HepG2 (cell line): ENCODE results near the gene TUBB4B. TPM values are rescaled to one million over a fixed set of nuclear protein-coding genes. Genes with fewer than 3 reads are reported as not detected.

Experiments
- ATAC-seq: fragments of 200-7000 bp; cut with Tn5 transposase; 3 replicates; pipeline ENCODE4 v1.9.1; 2020; ENCODE audit warnings: mild to moderate bottlenecking, moderate library complexity
- BruUV-seq: library from RNA; stranded (reverse); fragments of 400-500 nt; replicated peaks from 2 replicates; lab custom pipeline; 2021; lab: Mats Ljungman, UMichigan
- CTCF ChIA-PET: fragments of 300-600 bp; formaldehyde crosslinking; extraction: SDS; loops from one replicate; lab custom pipeline; 2021; ENCODE audit warnings: low total read pairs, inconsistent platforms, low intra/inter-chr PET ratio; lab: Yijun Ruan, JAX
- POLR2A ChIA-PET: fragments of 350-600 bp; sonication (Branson Sonifier 250); formaldehyde crosslinking; loops from one replicate; lab custom pipeline; 2020; ENCODE audit warnings: antibody characterized with exemption, inconsistent platforms; lab: Yijun Ruan, JAX
- DNase-seq: peaks from one replicate; pipeline ENCODE4 v3.0.0-alpha.2; 2015; ENCODE audit warnings: low spot score
- FAIRE-seq: peaks from 3 replicates; lab custom pipeline; 2011; peaks lifted over from hg19 to GRCh38; lab: Jason Lieb, UNC
- H2AFZ ChIP-seq: one replicate; pipeline ENCODE4 v1.6.1; 2011; ENCODE audit warnings: low read length, inconsistent platforms
- H3K27ac ChIP-seq: fragments of 300-600 bp; 3 replicates; pipeline ENCODE4 v1.8.0; 2011; ENCODE audit warnings: mixed run types, mild to moderate bottlenecking, mixed read lengths, low read length, inconsistent platforms; ENCODE audit not compliant: insufficient read depth; ENCODE audit errors: extremely low read length
- H3K27me3 ChIP-seq, 2 experiments: fragments of 200-600 bp in 1 of 2; 2 replicates in 1 of 2; 3 replicates in 1 of 2; pipeline versions ENCODE4 v1.6.0 to v1.8.0; 2011; ENCODE audit warnings: low read length in 2 of 2, mild to moderate bottlenecking in 2 of 2, moderate library complexity in 2 of 2, inconsistent platforms in 1 of 2; ENCODE audit not compliant: insufficient read depth in 2 of 2, control insufficient read depth in 1 of 2
- H3K36me3 ChIP-seq, 2 experiments: fragments of 200-600 bp in 1 of 2; replicated peaks in 1 of 2; 2 replicates in 1 of 2; 3 replicates in 1 of 2; pipeline versions ENCODE4 v1.5.1 to v1.8.0; 2011; ENCODE audit warnings: low read length in 2 of 2, inconsistent platforms in 1 of 2; ENCODE audit not compliant: insufficient read depth in 2 of 2, control insufficient read depth in 1 of 2
- H3K4me1 ChIP-seq: 2 replicates; pipeline ENCODE4 v1.5.1; 2012; ENCODE audit warnings: low read length, inconsistent platforms; ENCODE audit not compliant: insufficient read depth
- H3K4me2 ChIP-seq: 2 replicates; pipeline ENCODE4 v1.6.0; 2011; ENCODE audit warnings: low read depth, low read length, inconsistent platforms
- H3K4me3 ChIP-seq, 3 experiments: fragments of 200-600 bp in 1 of 3; sonication (generic), shearing (Covaris generic) in 1 of 3; replicated peaks in 1 of 3; 2 replicates each; pipeline ENCODE4 v1.5.1; 2011 to 2016; ENCODE audit warnings: low read length in 3 of 3, inconsistent platforms in 2 of 3, low read depth in 2 of 3, mild to moderate bottlenecking in 2 of 3, control low read depth in 1 of 3, mixed read lengths in 1 of 3; ENCODE audit not compliant: insufficient read depth in 1 of 3
- H3K79me2 ChIP-seq: one replicate; pipeline ENCODE4 v1.6.1; 2011; ENCODE audit warnings: low read length, inconsistent platforms; ENCODE audit not compliant: insufficient read depth
- H3K9ac ChIP-seq: 2 replicates; pipeline ENCODE4 v1.6.0; 2011; ENCODE audit warnings: mild to moderate bottlenecking, low read depth, low read length, inconsistent platforms; ENCODE audit not compliant: insufficient read depth
- H3K9me3 ChIP-seq: 2 replicates; pipeline ENCODE4 v1.5.1; 2012; ENCODE audit warnings: mild to moderate bottlenecking, low read length
- H4K20me1 ChIP-seq: 2 replicates; pipeline ENCODE4 v1.6.0; 2011; ENCODE audit warnings: inconsistent platforms, mild to moderate bottlenecking, low read length, moderate library complexity; ENCODE audit not compliant: insufficient read depth
- ATM ChIP-seq: fragments of 450-650 bp; IDR thresholded peaks from 2 replicates; pipeline ENCODE4 v1.7.1; 2017; ENCODE audit warnings: mild to moderate bottlenecking, borderline replicate concordance
- ERF ChIP-seq: IDR thresholded peaks from 2 replicates; pipeline ENCODE4 v1.6.1; 2018; ENCODE audit warnings: missing biosample characterization, missing genetic modification reagents
- HCFC1 ChIP-seq: fragments of 150-350 bp; IDR thresholded peaks from 2 replicates; pipeline ENCODE4 v1.6.1; 2014; ENCODE audit warnings: low read depth, low read length
- MED13 ChIP-seq: sonication (generic); formaldehyde crosslinking; IDR thresholded peaks from 2 replicates; pipeline ENCODE4 v1.5.0; 2020; ENCODE audit warnings: missing genetic modification reagents
- MTF2 ChIP-seq: sonication (generic); formaldehyde crosslinking; IDR thresholded peaks from 2 replicates; pipeline ENCODE4 v1.5.0; 2020; ENCODE audit warnings: missing genetic modification reagents, borderline replicate concordance
- POLR2G ChIP-seq: fragments of 200-400 bp; formaldehyde crosslinking; IDR thresholded peaks from 2 replicates; pipeline ENCODE4 v1.6.1; 2018; ENCODE audit warnings: mild to moderate bottlenecking, low read depth, low read length, moderate library complexity
- RBFOX2 ChIP-seq: fragments of 200-400 bp; formaldehyde crosslinking; IDR thresholded peaks from 2 replicates; pipeline ENCODE4 v1.6.1; 2017; ENCODE audit warnings: low read depth, mild to moderate bottlenecking, low read length
- SRSF9 ChIP-seq: fragments of 200-400 bp; formaldehyde crosslinking; IDR thresholded peaks from 2 replicates; pipeline ENCODE4 v1.6.1; 2018; ENCODE audit warnings: borderline replicate concordance, mild to moderate bottlenecking, low read depth, low read length; ENCODE audit not compliant: insufficient read depth, poor library complexity, severe bottlenecking
- ZBTB20 ChIP-seq: sonication (generic); formaldehyde crosslinking; IDR thresholded peaks from 2 replicates; pipeline ENCODE4 v1.8.1; 2023; ENCODE audit warnings: missing genetic modification reagents, low read depth, mild to moderate bottlenecking, borderline replicate concordance
- ZNF224 ChIP-seq: sonication (generic); formaldehyde crosslinking; IDR thresholded peaks from 2 replicates; pipeline ENCODE4 v1.5.0; 2020; ENCODE audit warnings: mild to moderate bottlenecking, missing genetic modification reagents
- ZNF770 ChIP-seq: sonication (generic); formaldehyde crosslinking; IDR thresholded peaks from 2 replicates; pipeline ENCODE4 v1.5.0; 2020; ENCODE audit warnings: mild to moderate bottlenecking, missing genetic modification reagents
- WGBS: methylation state at CpG from one replicate; pipeline ENCODE4 v1.1.6; 2017; ENCODE audit warnings: low lambda C conversion rate; 5-methylcytosine and 5-hydroxymethylcytosine counted together
- in situ Hi-C: cut with HindIII; loops from 2 replicates; pipeline ENCODE4 v1.10.0; 2017; ENCODE audit warnings: low pct_unique_long_range_greater_than_20kb; ENCODE audit not compliant: extremely low pct_ligation_motif_present
- intact Hi-C: fragments of 100-400 bp; cut with micrococcal nuclease; formaldehyde crosslinking; loops from one replicate; pipeline ENCODE4 v1.10.0; 2022; ENCODE audit not compliant: unreplicated experiment
- polyA plus RNA-seq, 8 experiments: library from polyadenylated mRNA; depleted of rRNA in 3 of 8; stranded (reverse) in 7 of 8; unstranded in 1 of 8; fragments of >200 nt; fragmentation: Illumina TruSeq in 4 of 8; extraction: Trizol in 4 of 8; gene quantifications; 2 replicates each; pipeline versions ENCODE4 v1.2.1 to v1.2.3, GENCODE V29; 2011 to 2016; ENCODE audit warnings: low read depth in 4 of 8, missing spikeins in 1 of 8, mixed read lengths in 1 of 8; ENCODE audit not compliant: insufficient read depth in 1 of 8
- total RNA-seq, 5 experiments: library from RNA; depleted of rRNA; stranded (reverse); fragments of >200 nt; fragmentation: Illumina TruSeq; extraction: Trizol; gene quantifications; 2 replicates each; pipeline ENCODE4 v1.2.3, GENCODE V29; 2016; ENCODE audit warnings: low read depth in 1 of 5
- TF ChIP-seq, protein P1 (sequence below): sonication (generic); formaldehyde crosslinking; IDR thresholded peaks from 2 replicates; pipeline ENCODE4 v1.5.0; 2020; ENCODE audit warnings: missing genetic modification reagents
- TF ChIP-seq, protein P2 (sequence below): sonication (generic); formaldehyde crosslinking; IDR thresholded peaks from 2 replicates; pipeline ENCODE4 v1.4.0; 2020; ENCODE audit warnings: low read depth, missing genetic modification reagents

TUBB4B gene
- total and polyA plus RNA-seq, 2 of the 13 experiments (the other 11 are each of a cell fraction or from before 2014, with no cell fraction given), result 182 to 412 TPM

GRCh38 chr9:137240318-137240840, 708 bp upstream of the TUBB4B start (continued):
- TF ChIP-seq RBFOX2 (peak; percentile 68; the same call in 1 of the 2 replicates), ZBTB20 (CRISPR knock-in tag) (peak; percentile 54), HCFC1 (no peak), ZNF770 (CRISPR knock-in tag) (peak; percentile 86)
- TF ChIP-seq, protein P1, sequence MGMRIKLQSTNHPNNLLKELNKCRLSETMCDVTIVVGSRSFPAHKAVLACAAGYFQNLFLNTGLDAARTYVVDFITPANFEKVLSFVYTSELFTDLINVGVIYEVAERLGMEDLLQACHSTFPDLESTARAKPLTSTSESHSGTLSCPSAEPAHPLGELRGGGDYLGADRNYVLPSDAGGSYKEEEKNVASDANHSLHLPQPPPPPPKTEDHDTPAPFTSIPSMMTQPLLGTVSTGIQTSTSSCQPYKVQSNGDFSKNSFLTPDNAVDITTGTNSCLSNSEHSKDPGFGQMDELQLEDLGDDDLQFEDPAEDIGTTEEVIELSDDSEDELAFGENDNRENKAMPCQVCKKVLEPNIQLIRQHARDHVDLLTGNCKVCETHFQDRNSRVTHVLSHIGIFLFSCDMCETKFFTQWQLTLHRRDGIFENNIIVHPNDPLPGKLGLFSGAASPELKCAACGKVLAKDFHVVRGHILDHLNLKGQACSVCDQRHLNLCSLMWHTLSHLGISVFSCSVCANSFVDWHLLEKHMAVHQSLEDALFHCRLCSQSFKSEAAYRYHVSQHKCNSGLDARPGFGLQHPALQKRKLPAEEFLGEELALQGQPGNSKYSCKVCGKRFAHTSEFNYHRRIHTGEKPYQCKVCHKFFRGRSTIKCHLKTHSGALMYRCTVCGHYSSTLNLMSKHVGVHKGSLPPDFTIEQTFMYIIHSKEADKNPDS (CRISPR knock-in tag), result peak; percentile 89; the same call in 1 of the 2 replicates

DNA sequence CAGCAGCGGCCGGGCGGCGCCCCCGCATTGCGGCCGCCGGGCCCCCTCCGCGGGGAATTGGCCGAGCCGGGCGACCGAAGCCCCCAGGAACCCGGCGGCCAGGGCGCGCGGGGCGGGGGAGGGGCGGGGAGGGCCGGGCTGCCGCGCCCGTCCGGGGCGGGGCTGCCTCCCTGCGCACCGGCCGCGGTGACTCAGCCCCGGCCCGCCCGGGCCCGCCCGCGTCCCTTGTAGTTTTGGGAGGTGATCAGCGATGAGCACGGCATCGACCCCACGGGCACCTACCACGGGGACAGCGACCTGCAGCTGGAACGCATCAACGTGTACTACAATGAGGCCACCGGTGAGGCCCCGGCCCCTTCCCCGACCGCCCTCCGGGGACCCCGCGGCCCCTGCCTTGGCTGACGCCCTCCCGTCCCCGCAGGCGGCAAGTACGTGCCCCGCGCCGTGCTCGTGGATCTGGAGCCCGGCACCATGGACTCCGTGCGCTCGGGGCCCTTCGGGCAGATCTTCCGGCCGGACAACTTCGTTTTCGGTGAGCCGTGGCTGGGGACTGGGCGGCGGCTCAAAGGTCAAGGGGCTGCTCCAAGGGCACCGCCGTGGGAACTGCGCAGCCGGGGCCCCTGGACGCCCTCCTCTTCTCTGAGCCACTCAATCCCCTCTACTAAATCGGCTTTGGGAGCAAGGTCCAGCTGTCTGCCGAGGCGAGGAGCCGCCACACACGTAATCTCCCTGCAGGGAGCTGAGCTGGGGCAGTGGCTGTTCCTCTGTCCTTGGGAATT, 592 bp downstream of the TUBB4B start:
- Histone ChIP-seq H3K9ac (peak overlapping the region; percentile 92), H3K9me3 (no peaks in the 10 kb centered on the region), H4K20me1 (peaks cover 27% of the 10 kb centered on the region), H3K4me1 (peaks cover 64% of the 10 kb centered on the region), H3K36me3 (peaks cover 4 to 19% of the 10 kb centered on the region in 2 experiments; a peak in 4 of 5 replicates), H2AFZ (no peak overlapping the region), H3K27ac (peak overlapping the region; percentile 91), H3K4me3 (peak overlapping the region; percentile 89 to 94 (median 94)), H3K27me3 (peaks cover 0 to under 1% of the 10 kb centered on the region in 2 experiments; a peak in 1 of 5 replicates), H3K79me2 (peaks cover 36% of the 10 kb centered on the region), H3K4me2 (peak overlapping the region; percentile 99)
- in situ Hi-C loops, result no loop called here
- POLR2A ChIA-PET, result interaction anchor here (0.9 to 7.7 kb wide), 36 partner anchors 12 to 339 kb away, joined by 3 to 317 read pairs (median 6); partner anchors contain the start of genes ENTPD8, MAN1B1, NELFB and RNF208
- FAIRE-seq (no peak), DNase-seq (peak; percentile 54), ATAC-seq (peak; percentile 14)
- intact Hi-C loops, result no loop called here
- no TSS peak for BruUV-seq
- no CpG with 5 or more reads among the region's 83 CpGs for WGBS
- CTCF ChIA-PET, result no interaction called here
- TF ChIP-seq ATM, result no peak
- TF ChIP-seq MTF2 (CRISPR knock-in tag), result no peak
- no peak for TF ChIP-seq ZNF224 (CRISPR knock-in tag)
- TF ChIP-seq MED13 (CRISPR knock-in tag), result no peak
- TF ChIP-seq SRSF9, result no peak
- TF ChIP-seq POLR2G, result peak; percentile 49; the same call in 1 of the 2 replicates
- TF ChIP-seq, protein P2, sequence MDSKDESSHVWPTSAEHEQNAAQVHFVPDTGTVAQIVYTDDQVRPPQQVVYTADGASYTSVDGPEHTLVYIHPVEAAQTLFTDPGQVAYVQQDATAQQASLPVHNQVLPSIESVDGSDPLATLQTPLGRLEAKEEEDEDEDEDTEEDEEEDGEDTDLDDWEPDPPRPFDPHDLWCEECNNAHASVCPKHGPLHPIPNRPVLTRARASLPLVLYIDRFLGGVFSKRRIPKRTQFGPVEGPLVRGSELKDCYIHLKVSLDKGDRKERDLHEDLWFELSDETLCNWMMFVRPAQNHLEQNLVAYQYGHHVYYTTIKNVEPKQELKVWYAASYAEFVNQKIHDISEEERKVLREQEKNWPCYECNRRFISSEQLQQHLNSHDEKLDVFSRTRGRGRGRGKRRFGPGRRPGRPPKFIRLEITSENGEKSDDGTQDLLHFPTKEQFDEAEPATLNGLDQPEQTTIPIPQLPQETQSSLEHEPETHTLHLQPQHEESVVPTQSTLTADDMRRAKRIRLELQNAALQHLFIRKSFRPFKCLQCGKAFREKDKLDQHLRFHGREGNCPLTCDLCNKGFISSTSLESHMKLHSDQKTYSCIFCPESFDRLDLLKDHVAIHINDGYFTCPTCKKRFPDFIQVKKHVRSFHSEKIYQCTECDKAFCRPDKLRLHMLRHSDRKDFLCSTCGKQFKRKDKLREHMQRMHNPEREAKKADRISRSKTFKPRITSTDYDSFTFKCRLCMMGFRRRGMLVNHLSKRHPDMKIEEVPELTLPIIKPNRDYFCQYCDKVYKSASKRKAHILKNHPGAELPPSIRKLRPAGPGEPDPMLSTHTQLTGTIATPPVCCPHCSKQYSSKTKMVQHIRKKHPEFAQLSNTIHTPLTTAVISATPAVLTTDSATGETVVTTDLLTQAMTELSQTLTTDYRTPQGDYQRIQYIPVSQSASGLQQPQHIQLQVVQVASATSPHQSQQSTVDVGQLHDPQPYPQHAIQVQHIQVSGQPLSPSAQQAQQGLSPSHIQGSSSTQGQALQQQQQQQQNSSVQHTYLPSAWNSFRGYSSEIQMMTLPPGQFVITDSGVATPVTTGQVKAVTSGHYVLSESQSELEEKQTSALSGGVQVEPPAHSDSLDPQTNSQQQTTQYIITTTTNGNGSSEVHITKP (CRISPR knock-in tag), result no peak
- 0 out of 2 replicates have a peak, but pooled peaks have one; percentile 67 for TF ChIP-seq ERF (CRISPR knock-in tag)
